HepG2 (cell line): ENCODE data around the gene ADAMTS18. TPM values are rescaled to one million over a fixed set of nuclear protein-coding genes. Genes with fewer than 3 reads are reported as not detected.

Experiments
- RBFOX2 ChIP-seq: fragments of 200-400 bp; formaldehyde crosslinking; IDR thresholded peaks from 2 replicates; pipeline ENCODE4 v1.6.1; 2017; ENCODE audit warnings: low read depth, mild to moderate bottlenecking, low read length
- TBX3 ChIP-seq: fragments of 450-650 bp; IDR thresholded peaks from 2 replicates; pipeline ENCODE4 v1.6.1; 2017; ENCODE audit warnings: antibody characterized with exemption, mild to moderate bottlenecking, inconsistent platforms, borderline replicate concordance
- ZNF383 ChIP-seq: sonication (generic); formaldehyde crosslinking; IDR thresholded peaks from 2 replicates; pipeline ENCODE4 v1.4.0; 2020; ENCODE audit warnings: missing genetic modification reagents, mild to moderate bottlenecking, borderline replicate concordance
- polyA plus RNA-seq, 8 experiments: library from polyadenylated mRNA; depleted of rRNA in 3 of 8; stranded (reverse) in 7 of 8; unstranded in 1 of 8; fragments of >200 nt; fragmentation: Illumina TruSeq in 4 of 8; extraction: Trizol in 4 of 8; gene quantifications; 2 replicates each; pipeline versions ENCODE4 v1.2.1 to v1.2.3, GENCODE V29; 2011 to 2016; ENCODE audit warnings: low read depth in 4 of 8, missing spikeins in 1 of 8, mixed read lengths in 1 of 8; ENCODE audit not compliant: insufficient read depth in 1 of 8
- total RNA-seq, 5 experiments: library from RNA; depleted of rRNA; stranded (reverse); fragments of >200 nt; fragmentation: Illumina TruSeq; extraction: Trizol; gene quantifications; 2 replicates each; pipeline ENCODE4 v1.2.3, GENCODE V29; 2016; ENCODE audit warnings: low read depth in 1 of 5
- TF ChIP-seq, protein P1 (sequence below): sonication (generic); formaldehyde crosslinking; IDR thresholded peaks from 2 replicates; pipeline ENCODE4 v1.5.1; 2020; ENCODE audit warnings: mild to moderate bottlenecking, missing genetic modification reagents, borderline replicate concordance
- TF ChIP-seq, protein P2 (sequence below): sonication (generic); formaldehyde crosslinking; IDR thresholded peaks from 2 replicates; pipeline ENCODE4 v1.9.0; 2022; ENCODE audit warnings: low read depth, missing genetic modification reagents
- TF ChIP-seq, protein P3 (sequence below): sonication (generic); formaldehyde crosslinking; IDR thresholded peaks from 2 replicates; pipeline ENCODE4 v1.5.0; 2020; ENCODE audit warnings: missing genetic modification reagents

The ADAMTS18 gene
- total and polyA plus RNA-seq, 2 of the 13 experiments (the other 11 are each of a cell fraction or from before 2014, with no cell fraction given): 0.01 TPM; not detected in 1

GRCh38 chr16:77409311-77409710, 25.5 kb downstream of the ADAMTS18 start (continued):
- TF ChIP-seq, protein P1, sequence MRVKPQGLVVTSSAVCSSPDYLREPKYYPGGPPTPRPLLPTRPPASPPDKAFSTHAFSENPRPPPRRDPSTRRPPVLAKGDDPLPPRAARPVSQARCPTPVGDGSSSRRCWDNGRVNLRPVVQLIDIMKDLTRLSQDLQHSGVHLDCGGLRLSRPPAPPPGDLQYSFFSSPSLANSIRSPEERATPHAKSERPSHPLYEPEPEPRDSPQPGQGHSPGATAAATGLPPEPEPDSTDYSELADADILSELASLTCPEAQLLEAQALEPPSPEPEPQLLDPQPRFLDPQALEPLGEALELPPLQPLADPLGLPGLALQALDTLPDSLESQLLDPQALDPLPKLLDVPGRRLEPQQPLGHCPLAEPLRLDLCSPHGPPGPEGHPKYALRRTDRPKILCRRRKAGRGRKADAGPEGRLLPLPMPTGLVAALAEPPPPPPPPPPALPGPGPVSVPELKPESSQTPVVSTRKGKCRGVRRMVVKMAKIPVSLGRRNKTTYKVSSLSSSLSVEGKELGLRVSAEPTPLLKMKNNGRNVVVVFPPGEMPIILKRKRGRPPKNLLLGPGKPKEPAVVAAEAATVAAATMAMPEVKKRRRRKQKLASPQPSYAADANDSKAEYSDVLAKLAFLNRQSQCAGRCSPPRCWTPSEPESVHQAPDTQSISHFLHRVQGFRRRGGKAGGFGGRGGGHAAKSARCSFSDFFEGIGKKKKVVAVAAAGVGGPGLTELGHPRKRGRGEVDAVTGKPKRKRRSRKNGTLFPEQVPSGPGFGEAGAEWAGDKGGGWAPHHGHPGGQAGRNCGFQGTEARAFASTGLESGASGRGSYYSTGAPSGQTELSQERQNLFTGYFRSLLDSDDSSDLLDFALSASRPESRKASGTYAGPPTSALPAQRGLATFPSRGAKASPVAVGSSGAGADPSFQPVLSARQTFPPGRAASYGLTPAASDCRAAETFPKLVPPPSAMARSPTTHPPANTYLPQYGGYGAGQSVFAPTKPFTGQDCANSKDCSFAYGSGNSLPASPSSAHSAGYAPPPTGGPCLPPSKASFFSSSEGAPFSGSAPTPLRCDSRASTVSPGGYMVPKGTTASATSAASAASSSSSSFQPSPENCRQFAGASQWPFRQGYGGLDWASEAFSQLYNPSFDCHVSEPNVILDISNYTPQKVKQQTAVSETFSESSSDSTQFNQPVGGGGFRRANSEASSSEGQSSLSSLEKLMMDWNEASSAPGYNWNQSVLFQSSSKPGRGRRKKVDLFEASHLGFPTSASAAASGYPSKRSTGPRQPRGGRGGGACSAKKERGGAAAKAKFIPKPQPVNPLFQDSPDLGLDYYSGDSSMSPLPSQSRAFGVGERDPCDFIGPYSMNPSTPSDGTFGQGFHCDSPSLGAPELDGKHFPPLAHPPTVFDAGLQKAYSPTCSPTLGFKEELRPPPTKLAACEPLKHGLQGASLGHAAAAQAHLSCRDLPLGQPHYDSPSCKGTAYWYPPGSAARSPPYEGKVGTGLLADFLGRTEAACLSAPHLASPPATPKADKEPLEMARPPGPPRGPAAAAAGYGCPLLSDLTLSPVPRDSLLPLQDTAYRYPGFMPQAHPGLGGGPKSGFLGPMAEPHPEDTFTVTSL (CRISPR knock-in tag): no peak
- TF ChIP-seq, protein P2, sequence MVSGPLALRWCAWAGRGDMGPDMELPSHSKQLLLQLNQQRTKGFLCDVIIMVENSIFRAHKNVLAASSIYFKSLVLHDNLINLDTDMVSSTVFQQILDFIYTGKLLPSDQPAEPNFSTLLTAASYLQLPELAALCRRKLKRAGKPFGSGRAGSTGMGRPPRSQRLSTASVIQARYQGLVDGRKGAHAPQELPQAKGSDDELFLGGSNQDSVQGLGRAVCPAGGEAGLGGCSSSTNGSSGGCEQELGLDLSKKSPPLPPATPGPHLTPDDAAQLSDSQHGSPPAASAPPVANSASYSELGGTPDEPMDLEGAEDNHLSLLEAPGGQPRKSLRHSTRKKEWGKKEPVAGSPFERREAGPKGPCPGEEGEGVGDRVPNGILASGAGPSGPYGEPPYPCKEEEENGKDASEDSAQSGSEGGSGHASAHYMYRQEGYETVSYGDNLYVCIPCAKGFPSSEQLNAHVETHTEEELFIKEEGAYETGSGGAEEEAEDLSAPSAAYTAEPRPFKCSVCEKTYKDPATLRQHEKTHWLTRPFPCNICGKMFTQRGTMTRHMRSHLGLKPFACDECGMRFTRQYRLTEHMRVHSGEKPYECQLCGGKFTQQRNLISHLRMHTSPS: no peak
- TF ChIP-seq TBX3: no peak
- TF ChIP-seq ZNF383 (CRISPR knock-in tag): no peak
- no peak for TF ChIP-seq RBFOX2
- TF ChIP-seq, protein P3, sequence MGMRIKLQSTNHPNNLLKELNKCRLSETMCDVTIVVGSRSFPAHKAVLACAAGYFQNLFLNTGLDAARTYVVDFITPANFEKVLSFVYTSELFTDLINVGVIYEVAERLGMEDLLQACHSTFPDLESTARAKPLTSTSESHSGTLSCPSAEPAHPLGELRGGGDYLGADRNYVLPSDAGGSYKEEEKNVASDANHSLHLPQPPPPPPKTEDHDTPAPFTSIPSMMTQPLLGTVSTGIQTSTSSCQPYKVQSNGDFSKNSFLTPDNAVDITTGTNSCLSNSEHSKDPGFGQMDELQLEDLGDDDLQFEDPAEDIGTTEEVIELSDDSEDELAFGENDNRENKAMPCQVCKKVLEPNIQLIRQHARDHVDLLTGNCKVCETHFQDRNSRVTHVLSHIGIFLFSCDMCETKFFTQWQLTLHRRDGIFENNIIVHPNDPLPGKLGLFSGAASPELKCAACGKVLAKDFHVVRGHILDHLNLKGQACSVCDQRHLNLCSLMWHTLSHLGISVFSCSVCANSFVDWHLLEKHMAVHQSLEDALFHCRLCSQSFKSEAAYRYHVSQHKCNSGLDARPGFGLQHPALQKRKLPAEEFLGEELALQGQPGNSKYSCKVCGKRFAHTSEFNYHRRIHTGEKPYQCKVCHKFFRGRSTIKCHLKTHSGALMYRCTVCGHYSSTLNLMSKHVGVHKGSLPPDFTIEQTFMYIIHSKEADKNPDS (CRISPR knock-in tag): no peak
